H1 (cell line): ENCODE measurements around the gene KCNJ4. TPM values are rescaled to one million over a fixed set of nuclear protein-coding genes. Genes with fewer than 3 reads are reported as not detected.

Experiments used
- CTCF ChIA-PET: fragments of 300-600 bp; sonication (Branson Sonifier 250); formaldehyde crosslinking; loops from one replicate; lab custom pipeline; 2021; ENCODE audit not compliant: partially characterized antibody; lab: Charles Lee
- POLR2A ChIA-PET: fragments of 300-600 bp; sonication (Branson Sonifier 250); formaldehyde crosslinking; loops from one replicate; lab custom pipeline; 2021; ENCODE audit warnings: inconsistent platforms; ENCODE audit not compliant: partially characterized antibody; lab: Charles Lee
- DNase-seq, 2 experiments: peaks; one replicate each; pipeline versions ENCODE4 v3.0.0 to v3.0.0-alpha.2; 2010 to 2022; ENCODE audit warnings: low spot score in 2 of 2, low read depth in 1 of 2, mixed read lengths in 1 of 2
- FAIRE-seq: peaks from 2 replicates; lab custom pipeline; 2011; peaks lifted over from hg19 to GRCh38; lab: Jason Lieb, UNC
- H2AFZ ChIP-seq: 2 replicates; pipeline ENCODE4 v1.8.1; 2012; ENCODE audit warnings: low read length, inconsistent platforms
- H2AK5ac ChIP-seq: 2 replicates; pipeline ENCODE4 v1.6.1; 2013; ENCODE audit warnings: low read depth, low read length
- H2BK120ac ChIP-seq: replicated peaks from 2 replicates; pipeline ENCODE3; 2013; ENCODE audit warnings: low read depth, low read length, inconsistent platforms
- H2BK12ac ChIP-seq: 2 replicates; pipeline ENCODE4 v1.6.1; 2013; ENCODE audit warnings: low read depth, low read length
- H2BK15ac ChIP-seq: 2 replicates; pipeline ENCODE4 v1.6.1; 2013; ENCODE audit warnings: low read length
- H2BK20ac ChIP-seq: 2 replicates; pipeline ENCODE4 v1.6.1; 2013; ENCODE audit warnings: low read length
- H2BK5ac ChIP-seq: 2 replicates; pipeline ENCODE4 v1.6.1; 2013; ENCODE audit warnings: low read depth, low read length
- H3K14ac ChIP-seq: 2 replicates; pipeline ENCODE4 v1.6.1; 2013; ENCODE audit warnings: inconsistent platforms; ENCODE audit not compliant: insufficient read length
- H3K18ac ChIP-seq: 2 replicates; pipeline ENCODE4 v1.6.1; 2013; ENCODE audit warnings: low read length; ENCODE audit errors: extremely low read depth
- H3K23ac ChIP-seq: 2 replicates; pipeline ENCODE4 v1.6.1; 2013; ENCODE audit warnings: inconsistent platforms; ENCODE audit not compliant: insufficient read length
- H3K23me2 ChIP-seq: 2 replicates; pipeline ENCODE4 v1.6.1; 2013; ENCODE audit warnings: low read depth, low read length
- H3K27ac ChIP-seq: 2 replicates; pipeline ENCODE4 v1.6.1; 2011; ENCODE audit warnings: low read depth, low read length, inconsistent platforms
- H3K27me3 ChIP-seq, 4 experiments: replicated peaks in 1 of 4; 1 replicate in 1 of 4; 2 replicates in 3 of 4; pipeline versions ENCODE4 v1.6.1 to v1.8.1; 2011 to 2013; ENCODE audit warnings: low read length in 3 of 4, mild to moderate bottlenecking in 3 of 4, inconsistent platforms in 2 of 4, mixed read lengths in 2 of 4, moderate library complexity in 1 of 4; ENCODE audit not compliant: control insufficient read depth in 3 of 4, insufficient read depth in 3 of 4; ENCODE audit errors: extremely low read depth in 1 of 4
- H3K36me3 ChIP-seq, 4 experiments: 2 replicates each; pipeline versions ENCODE4 v1.6.1 to v1.8.1; 2011 to 2013; ENCODE audit warnings: mild to moderate bottlenecking in 4 of 4, low read length in 3 of 4, moderate library complexity in 2 of 4, control low read depth in 1 of 4, inconsistent platforms in 1 of 4; ENCODE audit not compliant: insufficient read depth in 4 of 4, control insufficient read depth in 2 of 4
- H3K4ac ChIP-seq: replicated peaks from 2 replicates; pipeline ENCODE3; 2013; ENCODE audit warnings: low read length, low read depth, mixed read lengths, inconsistent platforms; ENCODE audit not compliant: insufficient read length
- H3K4me1 ChIP-seq, 4 experiments: replicated peaks in 1 of 4; 1 replicate in 1 of 4; 2 replicates in 3 of 4; pipeline versions ENCODE4 v1.6.1 to v1.8.1; 2011 to 2013; ENCODE audit warnings: low read length in 3 of 4, inconsistent platforms in 2 of 4, mixed read lengths in 1 of 4; ENCODE audit not compliant: insufficient read depth in 4 of 4, control insufficient read depth in 3 of 4
- H3K4me2 ChIP-seq, 2 experiments: 2 replicates each; pipeline versions ENCODE4 v1.6.1 to v1.8.1; 2011 to 2013; ENCODE audit warnings: low read depth in 2 of 2, low read length in 2 of 2, control low read depth in 1 of 2, inconsistent platforms in 1 of 2, mild to moderate bottlenecking in 1 of 2; ENCODE audit not compliant: insufficient read depth in 1 of 2
- H3K4me3 ChIP-seq, 4 experiments: fragments of 200-600, 300-600 bp in 1 of 4; sonication (generic), shearing (Covaris generic), sonication (Bioruptor Twin) in 1 of 4; 2 replicates each; pipeline versions ENCODE4 v1.5.1 to v1.8.1; 2011 to 2016; ENCODE audit warnings: low read length in 4 of 4, low read depth in 3 of 4, control low read depth in 2 of 4, inconsistent platforms in 2 of 4, mild to moderate bottlenecking in 2 of 4, mixed read lengths in 1 of 4, moderate library complexity in 1 of 4; ENCODE audit not compliant: insufficient read depth in 2 of 4; ENCODE audit errors: extremely low read depth in 1 of 4
- H3K56ac ChIP-seq: replicated peaks from 2 replicates; pipeline ENCODE3; 2013; ENCODE audit warnings: low read depth, mild to moderate bottlenecking, mixed read lengths, low read length, inconsistent platforms; ENCODE audit not compliant: insufficient read length
- H3K79me1 ChIP-seq: 2 replicates; pipeline ENCODE4 v1.6.1; 2013; ENCODE audit warnings: low read depth, low read length, control low read depth
- H3K79me2 ChIP-seq, 2 experiments: 2 replicates each; pipeline versions ENCODE4 v1.6.1 to v1.8.1; 2012 to 2013; ENCODE audit warnings: low read length in 2 of 2, mild to moderate bottlenecking in 2 of 2, inconsistent platforms in 1 of 2; ENCODE audit not compliant: insufficient read depth in 2 of 2, control insufficient read depth in 1 of 2
- H3K9ac ChIP-seq, 4 experiments: replicated peaks in 1 of 4; 1 replicate in 1 of 4; 2 replicates in 3 of 4; pipeline versions ENCODE4 v1.6.1 to v1.8.1; 2011 to 2013; ENCODE audit warnings: low read depth in 3 of 4, low read length in 3 of 4, control low read depth in 2 of 4, mild to moderate bottlenecking in 2 of 4, moderate library complexity in 2 of 4, inconsistent platforms in 1 of 4; ENCODE audit errors: extremely low read depth in 1 of 4
- H3K9me3 ChIP-seq, 2 experiments: 2 replicates each; pipeline versions ENCODE4 v1.6.1 to v1.8.1; 2012 to 2013; ENCODE audit warnings: mild to moderate bottlenecking in 2 of 2, moderate library complexity in 2 of 2, control low read depth in 1 of 2, inconsistent platforms in 1 of 2, low read depth in 1 of 2, low read length in 1 of 2, mixed read lengths in 1 of 2; ENCODE audit not compliant: insufficient read depth in 2 of 2
- H4K20me1 ChIP-seq, 2 experiments: replicated peaks in 1 of 2; 2 replicates each; pipeline versions ENCODE3 to v1.8.1; 2011 to 2013; ENCODE audit warnings: inconsistent platforms in 2 of 2, low read length in 2 of 2, mild to moderate bottlenecking in 1 of 2; ENCODE audit not compliant: insufficient read depth in 2 of 2, control insufficient read depth in 1 of 2
- H4K5ac ChIP-seq: 2 replicates; pipeline ENCODE4 v1.6.1; 2013; ENCODE audit warnings: low read length, low read depth, mixed read lengths, inconsistent platforms; ENCODE audit not compliant: insufficient read length
- H4K8ac ChIP-seq: 2 replicates; pipeline ENCODE4 v1.8.0; 2013; ENCODE audit warnings: mild to moderate bottlenecking, moderate library complexity, low read length, inconsistent platforms; ENCODE audit not compliant: insufficient read depth; ENCODE audit errors: extremely low read depth
- H4K91ac ChIP-seq: replicated peaks from 2 replicates; pipeline ENCODE3; 2013; ENCODE audit warnings: low read length, mixed read lengths, inconsistent platforms; ENCODE audit not compliant: insufficient read length
- CTBP2 ChIP-seq: IDR thresholded peaks from 2 replicates; pipeline ENCODE4 v1.7.0; 2011; ENCODE audit warnings: borderline replicate concordance, mild to moderate bottlenecking, moderate library complexity, mixed read lengths, low read length; ENCODE audit not compliant: insufficient read depth, insufficient read length
- CTCF ChIP-seq, 3 experiments: IDR thresholded peaks; 1 replicate in 2 of 3; 2 replicates in 1 of 3; pipeline versions ENCODE4 v1.5.1 to v1.6.1; 2011; ENCODE audit warnings: low read length in 3 of 3, mild to moderate bottlenecking in 3 of 3, inconsistent platforms in 2 of 3, low read depth in 1 of 3, moderate library complexity in 1 of 3; ENCODE audit not compliant: insufficient read depth in 1 of 3; ENCODE audit errors: control extremely low read depth in 1 of 3
- JUN ChIP-seq: IDR thresholded peaks from 2 replicates; pipeline ENCODE4 v1.6.1; 2011; ENCODE audit warnings: low read depth, mild to moderate bottlenecking, improper control_type of control experiment, low read length
- POLR2A ChIP-seq, 2 experiments: IDR thresholded peaks; 1 replicate in 1 of 2; 2 replicates in 1 of 2; pipeline ENCODE4 v1.6.1; 2011; ENCODE audit warnings: low read depth in 2 of 2, low read length in 2 of 2, mild to moderate bottlenecking in 2 of 2; ENCODE audit errors: control extremely low read depth in 1 of 2
- YY1 ChIP-seq: IDR thresholded peaks from 2 replicates; pipeline ENCODE4 v1.6.1; 2011; ENCODE audit warnings: low read depth, mild to moderate bottlenecking, low read length
- WGBS, 2 experiments: shearing (Covaris generic) in 1 of 2; methylation state at CpG; one replicate each; pipeline versions ENCODE4 v1.1.6 to v1.1.7; 2013 to 2015; ENCODE audit warnings: low lambda C conversion rate in 2 of 2, mixed read lengths in 2 of 2, inconsistent platforms in 1 of 2, low coverage in 1 of 2, missing lambda C conversion rate in 1 of 2; ENCODE audit not compliant: insufficient replicate concordance in 2 of 2, insufficient coverage in 1 of 2, insufficient read length in 1 of 2; ENCODE audit errors: extremely low coverage in 1 of 2, missing lambda C conversion rate in 1 of 2; 5-methylcytosine and 5-hydroxymethylcytosine counted together
- polyA plus RNA-seq, 7 experiments: library from polyadenylated mRNA; depleted of rRNA in 3 of 7; stranded (reverse) in 5 of 7; unstranded in 2 of 7; fragments of >200 nt in 5 of 7; fragments of 200-250 nt in 2 of 7; gene quantifications; 1 replicate in 5 of 7; 2 replicates in 1 of 7; 4 replicates in 1 of 7; pipeline versions ENCODE4 v1.2.1 to v1.2.3, GENCODE V29; 2011 to 2013; ENCODE audit warnings: missing spikeins in 2 of 7, mixed read lengths in 2 of 7
- total RNA-seq: library from RNA; stranded (reverse); fragmentation: NEBNext Ultra II Directional; extraction: Animal tissue kit (Norgen Biotek cat#: 25700); gene quantifications from 2 replicates; pipeline ENCODE4 v1.2.1, GENCODE V29; 2021

KCNJ4 gene
- total and polyA plus RNA-seq, 2 of the 8 experiments (the other 6 are each of a cell fraction or from before 2014, with no cell fraction given), result 1.4 to 2.2 TPM

GRCh38 chr22:38481162-38481870 is 26.3 kb upstream of the KCNJ4 start:
- no peak overlapping the region for H3K23ac ChIP-seq
- H2AK5ac ChIP-seq, result no peak overlapping the region
- no peak overlapping the region for H2BK15ac ChIP-seq
- no peaks in the 10 kb centered on the region for H3K79me1 ChIP-seq
- DNase-seq (no peak), FAIRE-seq (no peak)
- H4K91ac ChIP-seq, result no peak overlapping the region
- H3K79me2 ChIP-seq, result no peaks in the 10 kb centered on the region
- H3K14ac ChIP-seq, result no peak overlapping the region
- no peak overlapping the region for H2BK20ac ChIP-seq
- no peak overlapping the region for H2BK12ac ChIP-seq
- TF ChIP-seq JUN, result no peak
- TF ChIP-seq CTCF (IDR thresholded peaks at IDR 0.05; ENCODE audit: control extremely low read depth in 1 of 3, insufficient read depth in 1 of 3, low read depth in 1 of 3, low read length in 3 of 3), result no peak
- peak in 1 of 2 experiments; percentile 33; a peak in 1 of 3 replicates for TF ChIP-seq POLR2A (IDR thresholded peaks at IDR 0.05; ENCODE audit: control extremely low read depth in 1 of 2, low read depth in 2 of 2, low read length in 2 of 2)
- no peak for TF ChIP-seq YY1
- TF ChIP-seq CTBP2, result no peak
- no peak overlapping the region for H4K5ac ChIP-seq
- CTCF ChIA-PET, result interaction anchor here (0.6 to 1.8 kb wide), 8 partner anchors 9 to 471 kb away, joined by 3 to 5 read pairs (median 4); partner anchors contain the start of gene KDELR3
- POLR2A ChIA-PET, result interaction anchor here (0.7 to 40.8 kb wide), 21 partner anchors 6 to 155 kb away, joined by 3 to 1102 read pairs (median 3); partner anchors contain the start of genes DMC1 and KDELR3
- H2BK5ac ChIP-seq, result no peak overlapping the region
- no peak overlapping the region for H3K9ac ChIP-seq
- H3K56ac ChIP-seq, result no peak overlapping the region
- no peak overlapping the region; the same call in 1 of the 2 replicates for H3K27ac ChIP-seq
- no peak overlapping the region; the same call in 1 of the 2 replicates for H4K8ac ChIP-seq
- H3K4ac ChIP-seq, result no peak overlapping the region
- WGBS, 2 experiments, result 93% methylated on average over 3 of the region's 3 CpGs; no CpG with 5 or more reads in 1 of the 2 experiments
- no peaks in the 10 kb centered on the region for H3K23me2 ChIP-seq
- no peak overlapping the region for H3K18ac ChIP-seq
- peaks cover 33 to 58% (median 49%) of the 10 kb centered on the region in 4 experiments for H3K36me3 ChIP-seq
- H4K20me1 ChIP-seq, result peaks cover 1 to 2% of the 10 kb centered on the region in 2 experiments
- H3K4me2 ChIP-seq, result no peak overlapping the region
- H3K9me3 ChIP-seq, result no peaks in the 10 kb centered on the region
- no peak overlapping the region for H2BK120ac ChIP-seq
- H3K4me3 ChIP-seq, result no peak overlapping the region
- H3K4me1 ChIP-seq, result 0 out of 7 replicates have a peak, but pooled peaks cover 0 to 3% (median 0%) of the 10 kb centered on the region in 4 experiments
- H3K27me3 ChIP-seq, result no peaks in the 10 kb centered on the region
- H2AFZ ChIP-seq, result no peak overlapping the region
